HepG2 (cell line): ENCODE measurements around the gene SIVA1. TPM values are rescaled to one million over a fixed set of nuclear protein-coding genes. Genes with fewer than 3 reads are reported as not detected.

Experiments
- ARNTL ChIP-seq: sonication (generic); formaldehyde crosslinking; IDR thresholded peaks from 2 replicates; pipeline ENCODE4 v1.4.0; 2020; ENCODE audit warnings: mild to moderate bottlenecking, missing genetic modification reagents
- BCL6 ChIP-seq: IDR thresholded peaks from 2 replicates; pipeline ENCODE4 v1.6.1; 2016; ENCODE audit warnings: missing genetic modification reagents, missing compliant biosample characterization
- MIXL1 ChIP-seq: IDR thresholded peaks from 2 replicates; pipeline ENCODE4 v1.6.1; 2016
- NFKB2 ChIP-seq: sonication (generic); formaldehyde crosslinking; IDR thresholded peaks from 2 replicates; pipeline ENCODE4 v1.4.0; 2020; ENCODE audit warnings: missing genetic modification reagents, borderline replicate concordance
- NFYC ChIP-seq: IDR thresholded peaks from 2 replicates; pipeline ENCODE4 v1.6.1; 2016; ENCODE audit warnings: missing genetic modification reagents, missing compliant biosample characterization
- PAX8 ChIP-seq: sonication (generic); formaldehyde crosslinking; IDR thresholded peaks from 2 replicates; pipeline ENCODE4 v1.8.0; 2022; ENCODE audit warnings: mild to moderate bottlenecking, missing genetic modification reagents, borderline replicate concordance
- PHF20 ChIP-seq: sonication (generic); formaldehyde crosslinking; IDR thresholded peaks from 2 replicates; pipeline ENCODE4 v1.5.0; 2020; ENCODE audit warnings: mild to moderate bottlenecking, missing genetic modification reagents
- PHF21A ChIP-seq: sonication (generic); formaldehyde crosslinking; IDR thresholded peaks from 2 replicates; pipeline ENCODE4 v1.5.0; 2020; ENCODE audit warnings: mild to moderate bottlenecking, missing genetic modification reagents
- PLRG1 ChIP-seq: fragments of 450-650 bp; conservative IDR thresholded peaks from 2 replicates; pipeline ENCODE4 v1.6.1; 2016
- RAD51 ChIP-seq: fragments of 450-650 bp; IDR thresholded peaks from 2 replicates; pipeline ENCODE4 v1.6.1; 2016; ENCODE audit warnings: borderline replicate concordance
- SALL2 ChIP-seq: sonication (generic); formaldehyde crosslinking; IDR thresholded peaks from 2 replicates; pipeline ENCODE4 v1.8.1; 2023; ENCODE audit warnings: mild to moderate bottlenecking, missing genetic modification reagents, inconsistent platforms
- WIZ ChIP-seq: sonication (generic); formaldehyde crosslinking; IDR thresholded peaks from 2 replicates; pipeline ENCODE4 v1.5.1; 2020; ENCODE audit warnings: mild to moderate bottlenecking, missing genetic modification reagents
- ZBTB7A ChIP-seq: sonication (generic); formaldehyde crosslinking; IDR thresholded peaks from 2 replicates; pipeline ENCODE4 v1.8.0; 2022; ENCODE audit warnings: mild to moderate bottlenecking, missing genetic modification reagents
- ZBTB7B ChIP-seq: sonication (generic); formaldehyde crosslinking; IDR thresholded peaks from 2 replicates; pipeline ENCODE4 v1.4.0; 2020; ENCODE audit warnings: missing genetic modification reagents
- ZNF839 ChIP-seq: sonication (generic); formaldehyde crosslinking; IDR thresholded peaks from 2 replicates; pipeline ENCODE4 v1.4.0; 2020; ENCODE audit warnings: missing genetic modification reagents, mild to moderate bottlenecking, borderline replicate concordance
- polyA plus RNA-seq, 8 experiments: library from polyadenylated mRNA; depleted of rRNA in 3 of 8; stranded (reverse) in 7 of 8; unstranded in 1 of 8; fragments of >200 nt; fragmentation: Illumina TruSeq in 4 of 8; extraction: Trizol in 4 of 8; gene quantifications; 2 replicates each; pipeline versions ENCODE4 v1.2.1 to v1.2.3, GENCODE V29; 2011 to 2016; ENCODE audit warnings: low read depth in 4 of 8, missing spikeins in 1 of 8, mixed read lengths in 1 of 8; ENCODE audit not compliant: insufficient read depth in 1 of 8
- total RNA-seq, 5 experiments: library from RNA; depleted of rRNA; stranded (reverse); fragments of >200 nt; fragmentation: Illumina TruSeq; extraction: Trizol; gene quantifications; 2 replicates each; pipeline ENCODE4 v1.2.3, GENCODE V29; 2016; ENCODE audit warnings: low read depth in 1 of 5
- TF ChIP-seq, protein P1 (sequence below), 2 experiments: sonication (generic) in 1 of 2; formaldehyde crosslinking in 1 of 2; IDR thresholded peaks; 2 replicates each; pipeline versions ENCODE4 v1.6.1 to v1.9.0; 2014 to 2022; ENCODE audit warnings: antibody characterized with exemption in 1 of 2, borderline replicate concordance in 1 of 2, inconsistent platforms in 1 of 2, low read depth in 1 of 2, missing genetic modification reagents in 1 of 2
- TF ChIP-seq, protein P2 (sequence below): IDR thresholded peaks from 2 replicates; pipeline ENCODE4 v1.6.1; 2016; ENCODE audit warnings: missing biosample characterization, missing genetic modification reagents, low read depth
- TF ChIP-seq, protein P3 (sequence below): sonication (generic); formaldehyde crosslinking; conservative IDR thresholded peaks from 2 replicates; pipeline ENCODE4 v1.4.0; 2020; ENCODE audit warnings: missing genetic modification reagents
- TF ChIP-seq, protein P4 (sequence below): sonication (generic); formaldehyde crosslinking; IDR thresholded peaks from 2 replicates; pipeline ENCODE4 v1.5.1; 2020; ENCODE audit warnings: missing genetic modification reagents, mild to moderate bottlenecking, borderline replicate concordance
- TF ChIP-seq, protein P5 (sequence below): sonication (generic); formaldehyde crosslinking; IDR thresholded peaks from 2 replicates; pipeline ENCODE4 v1.8.0; 2022; ENCODE audit warnings: missing genetic modification reagents, mild to moderate bottlenecking, borderline replicate concordance

The SIVA1 gene
- total and polyA plus RNA-seq, 2 of the 13 experiments (the other 11 are each of a cell fraction or from before 2014, with no cell fraction given): 123 to 186 TPM

DNA sequence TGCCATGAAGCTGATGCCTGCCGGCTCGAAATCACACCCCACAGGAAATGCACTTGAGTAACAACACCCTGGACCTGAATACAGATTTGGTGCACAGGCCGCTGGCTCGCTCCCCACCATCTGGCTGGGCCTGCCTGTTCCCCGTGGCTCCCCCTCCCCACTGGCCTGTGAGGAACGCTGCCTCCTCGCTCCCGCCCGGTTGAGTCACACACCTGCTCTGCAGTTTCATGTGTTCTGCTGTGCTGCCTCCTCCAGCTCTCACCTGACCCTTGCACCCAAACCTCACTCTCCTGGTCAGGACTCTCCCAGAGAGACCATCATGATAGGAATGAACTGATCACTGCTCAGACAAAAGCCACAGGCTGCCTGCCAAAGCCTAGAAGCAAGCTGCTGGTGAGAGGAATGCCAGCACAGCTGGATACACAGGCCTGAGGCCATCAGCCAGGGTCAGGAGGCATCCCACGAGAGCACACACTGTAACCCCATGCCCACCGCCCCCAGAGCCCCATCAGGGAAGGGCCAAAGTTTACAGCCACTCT, 3.8 kb upstream of the SIVA1 start (continued):
- TF ChIP-seq, protein P1, sequence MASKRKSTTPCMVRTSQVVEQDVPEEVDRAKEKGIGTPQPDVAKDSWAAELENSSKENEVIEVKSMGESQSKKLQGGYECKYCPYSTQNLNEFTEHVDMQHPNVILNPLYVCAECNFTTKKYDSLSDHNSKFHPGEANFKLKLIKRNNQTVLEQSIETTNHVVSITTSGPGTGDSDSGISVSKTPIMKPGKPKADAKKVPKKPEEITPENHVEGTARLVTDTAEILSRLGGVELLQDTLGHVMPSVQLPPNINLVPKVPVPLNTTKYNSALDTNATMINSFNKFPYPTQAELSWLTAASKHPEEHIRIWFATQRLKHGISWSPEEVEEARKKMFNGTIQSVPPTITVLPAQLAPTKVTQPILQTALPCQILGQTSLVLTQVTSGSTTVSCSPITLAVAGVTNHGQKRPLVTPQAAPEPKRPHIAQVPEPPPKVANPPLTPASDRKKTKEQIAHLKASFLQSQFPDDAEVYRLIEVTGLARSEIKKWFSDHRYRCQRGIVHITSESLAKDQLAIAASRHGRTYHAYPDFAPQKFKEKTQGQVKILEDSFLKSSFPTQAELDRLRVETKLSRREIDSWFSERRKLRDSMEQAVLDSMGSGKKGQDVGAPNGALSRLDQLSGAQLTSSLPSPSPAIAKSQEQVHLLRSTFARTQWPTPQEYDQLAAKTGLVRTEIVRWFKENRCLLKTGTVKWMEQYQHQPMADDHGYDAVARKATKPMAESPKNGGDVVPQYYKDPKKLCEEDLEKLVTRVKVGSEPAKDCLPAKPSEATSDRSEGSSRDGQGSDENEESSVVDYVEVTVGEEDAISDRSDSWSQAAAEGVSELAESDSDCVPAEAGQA (IDR thresholded peaks at IDR 0.05; ENCODE audit: low read depth): peak; percentile 38; the same call in 1 of the 2 replicates
- TF ChIP-seq, protein P1 (CRISPR knock-in tag; IDR thresholded peaks at IDR 0.05; ENCODE audit: borderline replicate concordance): no peak
- no peak for TF ChIP-seq PHF20 (CRISPR knock-in tag)
- TF ChIP-seq ARNTL (CRISPR knock-in tag): peak; percentile 77; the same call in 1 of the 2 replicates
- TF ChIP-seq NFYC (CRISPR knock-in tag): no peak
- TF ChIP-seq NFKB2 (CRISPR knock-in tag): no peak; the same call in 1 of the 2 replicates
- TF ChIP-seq SALL2 (CRISPR knock-in tag): no peak
- TF ChIP-seq RAD51: no peak
- no peak for TF ChIP-seq ZBTB7A (CRISPR knock-in tag)
- TF ChIP-seq PHF21A (CRISPR knock-in tag): peak; percentile 62; the same call in 1 of the 2 replicates
- no peak for TF ChIP-seq PLRG1
- TF ChIP-seq ZNF839 (CRISPR knock-in tag): no peak
- TF ChIP-seq, protein P2, sequence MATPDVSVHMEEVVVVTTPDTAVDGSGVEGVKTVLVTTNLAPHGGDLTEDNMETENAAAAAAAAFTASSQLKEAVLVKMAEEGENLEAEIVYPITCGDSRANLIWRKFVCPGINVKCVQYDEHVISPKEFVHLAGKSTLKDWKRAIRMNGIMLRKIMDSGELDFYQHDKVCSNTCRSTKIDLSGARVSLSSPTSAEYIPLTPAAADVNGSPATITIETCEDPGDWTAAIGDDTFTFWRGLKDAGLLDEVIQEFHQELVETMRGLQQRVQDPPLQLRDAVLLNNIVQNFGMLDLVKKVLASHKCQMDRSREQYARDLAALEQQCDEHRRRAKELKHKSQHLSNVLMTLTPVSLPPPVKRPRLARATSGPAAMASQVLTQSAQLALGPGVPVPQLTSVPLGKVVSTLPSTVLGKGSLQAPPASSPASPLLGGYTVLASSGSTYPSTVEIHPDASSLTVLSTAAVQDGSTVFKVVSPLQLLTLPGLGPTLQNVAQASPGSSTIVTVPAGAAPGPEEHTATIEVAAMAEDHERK: no peak
- TF ChIP-seq, protein P3, sequence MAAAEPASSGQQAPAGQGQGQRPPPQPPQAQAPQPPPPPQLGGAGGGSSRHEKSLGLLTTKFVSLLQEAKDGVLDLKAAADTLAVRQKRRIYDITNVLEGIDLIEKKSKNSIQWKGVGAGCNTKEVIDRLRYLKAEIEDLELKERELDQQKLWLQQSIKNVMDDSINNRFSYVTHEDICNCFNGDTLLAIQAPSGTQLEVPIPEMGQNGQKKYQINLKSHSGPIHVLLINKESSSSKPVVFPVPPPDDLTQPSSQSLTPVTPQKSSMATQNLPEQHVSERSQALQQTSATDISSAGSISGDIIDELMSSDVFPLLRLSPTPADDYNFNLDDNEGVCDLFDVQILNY (CRISPR knock-in tag): no peak
- TF ChIP-seq, protein P4, sequence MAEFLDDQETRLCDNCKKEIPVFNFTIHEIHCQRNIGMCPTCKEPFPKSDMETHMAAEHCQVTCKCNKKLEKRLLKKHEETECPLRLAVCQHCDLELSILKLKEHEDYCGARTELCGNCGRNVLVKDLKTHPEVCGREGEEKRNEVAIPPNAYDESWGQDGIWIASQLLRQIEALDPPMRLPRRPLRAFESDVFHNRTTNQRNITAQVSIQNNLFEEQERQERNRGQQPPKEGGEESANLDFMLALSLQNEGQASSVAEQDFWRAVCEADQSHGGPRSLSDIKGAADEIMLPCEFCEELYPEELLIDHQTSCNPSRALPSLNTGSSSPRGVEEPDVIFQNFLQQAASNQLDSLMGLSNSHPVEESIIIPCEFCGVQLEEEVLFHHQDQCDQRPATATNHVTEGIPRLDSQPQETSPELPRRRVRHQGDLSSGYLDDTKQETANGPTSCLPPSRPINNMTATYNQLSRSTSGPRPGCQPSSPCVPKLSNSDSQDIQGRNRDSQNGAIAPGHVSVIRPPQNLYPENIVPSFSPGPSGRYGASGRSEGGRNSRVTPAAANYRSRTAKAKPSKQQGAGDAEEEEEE (CRISPR knock-in tag): no peak
- TF ChIP-seq MIXL1 (CRISPR knock-in tag): peak; percentile 52; the same call in 1 of the 2 replicates
- TF ChIP-seq PAX8 (CRISPR knock-in tag): no peak
- peak; percentile 64; the same call in 1 of the 2 replicates for TF ChIP-seq BCL6
- TF ChIP-seq, protein P5, sequence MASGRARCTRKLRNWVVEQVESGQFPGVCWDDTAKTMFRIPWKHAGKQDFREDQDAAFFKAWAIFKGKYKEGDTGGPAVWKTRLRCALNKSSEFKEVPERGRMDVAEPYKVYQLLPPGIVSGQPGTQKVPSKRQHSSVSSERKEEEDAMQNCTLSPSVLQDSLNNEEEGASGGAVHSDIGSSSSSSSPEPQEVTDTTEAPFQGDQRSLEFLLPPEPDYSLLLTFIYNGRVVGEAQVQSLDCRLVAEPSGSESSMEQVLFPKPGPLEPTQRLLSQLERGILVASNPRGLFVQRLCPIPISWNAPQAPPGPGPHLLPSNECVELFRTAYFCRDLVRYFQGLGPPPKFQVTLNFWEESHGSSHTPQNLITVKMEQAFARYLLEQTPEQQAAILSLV (CRISPR knock-in tag): no peak
- TF ChIP-seq ZBTB7B (CRISPR knock-in tag): no peak
- no peak for TF ChIP-seq WIZ (CRISPR knock-in tag)
